HepG2 (cell line): Measurements from ENCODE around the gene GPHN. TPM values are rescaled to one million over a fixed set of nuclear protein-coding genes. Genes with fewer than 3 reads are reported as not detected.

ENCODE experiments used
- ATAC-seq: fragments of 200-7000 bp; cut with Tn5 transposase; 3 replicates; pipeline ENCODE4 v1.9.1; 2020; ENCODE audit warnings: mild to moderate bottlenecking, moderate library complexity
- BruUV-seq: library from RNA; stranded (reverse); fragments of 400-500 nt; replicated peaks from 2 replicates; lab custom pipeline; 2021; lab: Mats Ljungman, UMichigan
- CTCF ChIA-PET: fragments of 300-600 bp; formaldehyde crosslinking; extraction: SDS; loops from one replicate; lab custom pipeline; 2021; ENCODE audit warnings: low total read pairs, inconsistent platforms, low intra/inter-chr PET ratio; lab: Yijun Ruan, JAX
- POLR2A ChIA-PET: fragments of 350-600 bp; sonication (Branson Sonifier 250); formaldehyde crosslinking; loops from one replicate; lab custom pipeline; 2020; ENCODE audit warnings: antibody characterized with exemption, inconsistent platforms; lab: Yijun Ruan, JAX
- DNase-seq: peaks from one replicate; pipeline ENCODE4 v3.0.0-alpha.2; 2015; ENCODE audit warnings: low spot score
- FAIRE-seq: peaks from 3 replicates; lab custom pipeline; 2011; peaks lifted over from hg19 to GRCh38; lab: Jason Lieb, UNC
- H2AFZ ChIP-seq: one replicate; pipeline ENCODE4 v1.6.1; 2011; ENCODE audit warnings: low read length, inconsistent platforms
- H3K27ac ChIP-seq: fragments of 300-600 bp; 3 replicates; pipeline ENCODE4 v1.8.0; 2011; ENCODE audit warnings: mixed run types, mild to moderate bottlenecking, mixed read lengths, low read length, inconsistent platforms; ENCODE audit not compliant: insufficient read depth; ENCODE audit errors: extremely low read length
- H3K27me3 ChIP-seq, 2 experiments: fragments of 200-600 bp in 1 of 2; 2 replicates in 1 of 2; 3 replicates in 1 of 2; pipeline versions ENCODE4 v1.6.0 to v1.8.0; 2011; ENCODE audit warnings: low read length in 2 of 2, mild to moderate bottlenecking in 2 of 2, moderate library complexity in 2 of 2, inconsistent platforms in 1 of 2; ENCODE audit not compliant: insufficient read depth in 2 of 2, control insufficient read depth in 1 of 2
- H3K36me3 ChIP-seq, 2 experiments: fragments of 200-600 bp in 1 of 2; replicated peaks in 1 of 2; 2 replicates in 1 of 2; 3 replicates in 1 of 2; pipeline versions ENCODE4 v1.5.1 to v1.8.0; 2011; ENCODE audit warnings: low read length in 2 of 2, inconsistent platforms in 1 of 2; ENCODE audit not compliant: insufficient read depth in 2 of 2, control insufficient read depth in 1 of 2
- H3K4me1 ChIP-seq: 2 replicates; pipeline ENCODE4 v1.5.1; 2012; ENCODE audit warnings: low read length, inconsistent platforms; ENCODE audit not compliant: insufficient read depth
- H3K4me2 ChIP-seq: 2 replicates; pipeline ENCODE4 v1.6.0; 2011; ENCODE audit warnings: low read depth, low read length, inconsistent platforms
- H3K4me3 ChIP-seq, 3 experiments: fragments of 200-600 bp in 1 of 3; sonication (generic), shearing (Covaris generic) in 1 of 3; replicated peaks in 1 of 3; 2 replicates each; pipeline ENCODE4 v1.5.1; 2011 to 2016; ENCODE audit warnings: low read length in 3 of 3, inconsistent platforms in 2 of 3, low read depth in 2 of 3, mild to moderate bottlenecking in 2 of 3, control low read depth in 1 of 3, mixed read lengths in 1 of 3; ENCODE audit not compliant: insufficient read depth in 1 of 3
- H3K79me2 ChIP-seq: one replicate; pipeline ENCODE4 v1.6.1; 2011; ENCODE audit warnings: low read length, inconsistent platforms; ENCODE audit not compliant: insufficient read depth
- H3K9ac ChIP-seq: 2 replicates; pipeline ENCODE4 v1.6.0; 2011; ENCODE audit warnings: mild to moderate bottlenecking, low read depth, low read length, inconsistent platforms; ENCODE audit not compliant: insufficient read depth
- H3K9me3 ChIP-seq: 2 replicates; pipeline ENCODE4 v1.5.1; 2012; ENCODE audit warnings: mild to moderate bottlenecking, low read length
- H4K20me1 ChIP-seq: 2 replicates; pipeline ENCODE4 v1.6.0; 2011; ENCODE audit warnings: inconsistent platforms, mild to moderate bottlenecking, low read length, moderate library complexity; ENCODE audit not compliant: insufficient read depth
- ASH2L ChIP-seq: fragments of 300-600, 200-600 bp; sonication (generic); IDR thresholded peaks from 2 replicates; pipeline ENCODE4 v1.7.0; 2017; ENCODE audit warnings: low read depth, mild to moderate bottlenecking, moderate library complexity, mixed read lengths, low read length; ENCODE audit not compliant: insufficient read length
- BRD4 ChIP-seq: sonication (generic); formaldehyde crosslinking; IDR thresholded peaks from 2 replicates; pipeline ENCODE4 v1.4.0; 2020; ENCODE audit warnings: missing genetic modification reagents
- ETV5 ChIP-seq: IDR thresholded peaks from 2 replicates; pipeline ENCODE4 v1.6.1; 2018; ENCODE audit warnings: missing biosample characterization, missing genetic modification reagents, inconsistent platforms, borderline replicate concordance
- GABPA ChIP-seq, 2 experiments: IDR thresholded peaks; 2 replicates each; pipeline ENCODE4 v1.6.1; 2011 to 2016; ENCODE audit warnings: low read depth in 2 of 2, low read length in 1 of 2, missing biosample characterization in 1 of 2, missing genetic modification characterization in 1 of 2
- GLI4 ChIP-seq: sonication (generic); formaldehyde crosslinking; IDR thresholded peaks from 2 replicates; pipeline ENCODE4 v1.5.1; 2020; ENCODE audit warnings: missing genetic modification reagents, mild to moderate bottlenecking, moderate library complexity, borderline replicate concordance
- JUND ChIP-seq: sonication (generic); formaldehyde crosslinking; IDR thresholded peaks from 2 replicates; pipeline ENCODE4 v1.8.0; 2022; ENCODE audit warnings: mild to moderate bottlenecking, missing genetic modification reagents
- SRF ChIP-seq: IDR thresholded peaks from 2 replicates; pipeline ENCODE4 v1.6.1; 2011; ENCODE audit warnings: mild to moderate bottlenecking, low read depth, low read length, moderate library complexity
- ZNF18 ChIP-seq: sonication (generic); formaldehyde crosslinking; IDR thresholded peaks from 2 replicates; pipeline ENCODE4 v1.8.0; 2022; ENCODE audit warnings: mild to moderate bottlenecking, missing genetic modification reagents; ENCODE audit not compliant: insufficient replicate concordance
- ZNF343 ChIP-seq: sonication (generic); formaldehyde crosslinking; IDR thresholded peaks from 2 replicates; pipeline ENCODE4 v1.4.0; 2020; ENCODE audit warnings: mild to moderate bottlenecking, missing genetic modification reagents
- ZNF468 ChIP-seq: sonication (generic); formaldehyde crosslinking; IDR thresholded peaks from 2 replicates; pipeline ENCODE4 v1.8.0; 2022; ENCODE audit warnings: mild to moderate bottlenecking, moderate library complexity, missing genetic modification reagents
- ZNF484 ChIP-seq: sonication (generic); formaldehyde crosslinking; IDR thresholded peaks from 2 replicates; pipeline ENCODE4 v1.5.1; 2020; ENCODE audit warnings: mild to moderate bottlenecking, low read depth, missing genetic modification reagents, borderline replicate concordance
- ZNF512B ChIP-seq: sonication (generic); formaldehyde crosslinking; IDR thresholded peaks from 2 replicates; pipeline ENCODE4 v1.5.1; 2020; ENCODE audit warnings: missing genetic modification reagents, mild to moderate bottlenecking, borderline replicate concordance
- ZNF687 ChIP-seq: sonication (generic); formaldehyde crosslinking; IDR thresholded peaks from 2 replicates; pipeline ENCODE4 v1.5.1; 2020; ENCODE audit warnings: mild to moderate bottlenecking, missing genetic modification reagents, moderate library complexity
- ZNF777 ChIP-seq: sonication (generic); formaldehyde crosslinking; IDR thresholded peaks from 2 replicates; pipeline ENCODE4 v1.4.0; 2020; ENCODE audit warnings: missing genetic modification reagents
- WGBS: methylation state at CpG from one replicate; pipeline ENCODE4 v1.1.6; 2017; ENCODE audit warnings: low lambda C conversion rate; 5-methylcytosine and 5-hydroxymethylcytosine counted together
- in situ Hi-C: cut with HindIII; loops from 2 replicates; pipeline ENCODE4 v1.10.0; 2017; ENCODE audit warnings: low pct_unique_long_range_greater_than_20kb; ENCODE audit not compliant: extremely low pct_ligation_motif_present
- intact Hi-C: fragments of 100-400 bp; cut with micrococcal nuclease; formaldehyde crosslinking; loops from one replicate; pipeline ENCODE4 v1.10.0; 2022; ENCODE audit not compliant: unreplicated experiment
- polyA plus RNA-seq, 8 experiments: library from polyadenylated mRNA; depleted of rRNA in 3 of 8; stranded (reverse) in 7 of 8; unstranded in 1 of 8; fragments of >200 nt; fragmentation: Illumina TruSeq in 4 of 8; extraction: Trizol in 4 of 8; gene quantifications; 2 replicates each; pipeline versions ENCODE4 v1.2.1 to v1.2.3, GENCODE V29; 2011 to 2016; ENCODE audit warnings: low read depth in 4 of 8, missing spikeins in 1 of 8, mixed read lengths in 1 of 8; ENCODE audit not compliant: insufficient read depth in 1 of 8
- total RNA-seq, 5 experiments: library from RNA; depleted of rRNA; stranded (reverse); fragments of >200 nt; fragmentation: Illumina TruSeq; extraction: Trizol; gene quantifications; 2 replicates each; pipeline ENCODE4 v1.2.3, GENCODE V29; 2016; ENCODE audit warnings: low read depth in 1 of 5

GPHN gene
- total and polyA plus RNA-seq, 2 of the 13 experiments (the other 11 are each of a cell fraction or from before 2014, with no cell fraction given) = 12.7 to 19.2 TPM

GRCh38 chr14:66507181-66507721 is 696 bp upstream of the GPHN start:
- Histone ChIP-seq H4K20me1 (peaks cover 18% of the 10 kb centered on the region; the same call in 1 of the 2 replicates), H3K79me2 (peaks cover 39% of the 10 kb centered on the region), H2AFZ (peak overlapping the region; percentile 84), H3K4me2 (peak overlapping the region; percentile 97), H3K4me1 (peaks cover 37% of the 10 kb centered on the region), H3K9me3 (no peaks in the 10 kb centered on the region), H3K9ac (peak overlapping the region; percentile 79), H3K4me3 (peak overlapping the region; percentile 73 to 100 (median 99)), H3K27ac (peak overlapping the region; percentile 94), H3K36me3 (no peaks in the 10 kb centered on the region), H3K27me3 (no peaks in the 10 kb centered on the region; a peak in 1 of 5 replicates)
- CTCF ChIA-PET = interaction anchor here (1.5 kb wide), 1 partner anchor 12 kb away, joined by 5 read pairs; no protein-coding TSS in a partner anchor
- intact Hi-C loops (no loop called here), in situ Hi-C loops (no loop called here)
- FAIRE-seq (peak; percentile 52), ATAC-seq (peak; percentile 55), DNase-seq (no peak)
- POLR2A ChIA-PET = interaction anchor here (0.7 to 2.1 kb wide), 9 partner anchors 9 to 1405 kb away, joined by 3 to 18 read pairs (median 4); partner anchors contain the start of gene MAX
- BruUV-seq = TSS peak; percentile 84
- under 1% methylated on average over 22 of the region's 23 CpGs for WGBS
- TF ChIP-seq JUND (peak; percentile 12; the same call in 1 of the 2 replicates), ZNF512B (CRISPR knock-in tag) (peak; percentile 35; the same call in 1 of the 2 replicates), ZNF468 (CRISPR knock-in tag) (0 out of 2 replicates have a peak, but pooled peaks have one; percentile 47), ZNF687 (CRISPR knock-in tag) (no peak), GLI4 (0 out of 2 replicates have a peak, but pooled peaks have one; percentile 2), ZNF777 (peak; percentile 9; the same call in 1 of the 2 replicates), GABPA (IDR thresholded peaks at IDR 0.05; ENCODE audit: low read depth, low read length) (no peak), GABPA (CRISPR knock-in tag; IDR thresholded peaks at IDR 0.05; ENCODE audit: low read depth) (0 out of 2 replicates have a peak, but pooled peaks have one; percentile 4), ZNF484 (CRISPR knock-in tag) (0 out of 2 replicates have a peak, but pooled peaks have one; percentile 17), ASH2L (peak; percentile 5), ZNF343 (CRISPR knock-in tag) (0 out of 2 replicates have a peak, but pooled peaks have one; percentile 13), ZNF18 (CRISPR knock-in tag) (peak; percentile 20), ETV5 (0 out of 2 replicates have a peak, but pooled peaks have one; percentile 8), BRD4 (CRISPR knock-in tag) (0 out of 2 replicates have a peak, but pooled peaks have one; percentile 23), SRF (no peak)
